NCI-H2107 treated with DMSO at 0.1 percent for 48 hours (cell line): ENCODE results near the gene METTL23.

ENCODE experiments used
- DNase-seq: peaks from one replicate; lab custom pipeline; 2025; ENCODE audit not compliant: unreplicated experiment; lab: John Stamatoyannopoulos, UW

Gene METTL23

GRCh38 chr17:76726776-76727718 lies at the start of gene METTL23:
TSS of gene METTL23 (plus strand) at chr17:76726839. CDS start at chr17:76729711, 2,872 bp downstream.
- no peak for DNase-seq

GRCh38 chr17:76677406-76677805 lies 49.2 kb upstream of the METTL23 start:
- no peak for DNase-seq

GRCh38 chr17:76678330-76678729 lies 48.3 kb upstream of the METTL23 start:
- no peak for DNase-seq

- no peak for DNase-seq
These were observed 47.4 kb upstream of the METTL23 start for GRCh38 chr17:76679239-76679638.

- DNase-seq, result peak; percentile 33
These were observed 45.2 kb upstream of the METTL23 start for GRCh38 chr17:76681222-76682137.

GRCh38 chr17:76682296-76682695 lies 44.3 kb upstream of the METTL23 start:
- peak; percentile 23 for DNase-seq

GRCh38 chr17:76683011-76683755 lies 43.5 kb upstream of the METTL23 start:
- no peak for DNase-seq

GRCh38 chr17:76683921-76684745 lies 42.5 kb upstream of the METTL23 start:
- no peak for DNase-seq

- DNase-seq, result no peak
These were observed 41.9 kb upstream of the METTL23 start for GRCh38 chr17:76684756-76685155.

- DNase-seq, result no peak
These were observed 41.3 kb upstream of the METTL23 start for GRCh38 chr17:76685366-76685765.

GRCh38 chr17:76685846-76686245 lies 40.8 kb upstream of the METTL23 start:
- DNase-seq, result no peak

- DNase-seq, result no peak
These were observed 39.9 kb upstream of the METTL23 start for GRCh38 chr17:76686538-76687297.

- DNase-seq, result no peak
These were observed 39.1 kb upstream of the METTL23 start for GRCh38 chr17:76687298-76688164.

- DNase-seq, result no peak
These were observed 38.4 kb upstream of the METTL23 start for GRCh38 chr17:76688165-76688622.

- no peak for DNase-seq
These were observed 36.8 kb upstream of the METTL23 start for GRCh38 chr17:76689859-76690258.

- DNase-seq, result no peak
These were observed 35.9 kb upstream of the METTL23 start for GRCh38 chr17:76690596-76691280.

- DNase-seq, result no peak
These were observed 35.1 kb upstream of the METTL23 start for GRCh38 chr17:76691379-76692191.
